SU-DHL-6 (cell line): ENCODE measurements around the gene TEX38.

Experiments used
- H2AFZ ChIP-seq: fragments of 200-600 bp; sonication (generic); 2 replicates; pipeline ENCODE4 v1.6.1; 2014; ENCODE audit warnings: low read depth, mild to moderate bottlenecking, moderate library complexity, mixed read lengths, antibody characterized with exemption, low read length; ENCODE audit not compliant: severe bottlenecking
- H3F3A ChIP-seq: fragments of 200-600 bp; shearing (Covaris generic); 2 replicates; pipeline ENCODE4 v1.6.0; 2016; ENCODE audit warnings: antibody characterized with exemption, mild to moderate bottlenecking; ENCODE audit not compliant: insufficient read depth
- H3K27ac ChIP-seq: fragments of 200-600 bp; sonication (generic); 2 replicates; pipeline ENCODE4 v1.5.1; 2016; ENCODE audit warnings: low read depth, mild to moderate bottlenecking, low read length, moderate library complexity, mixed read lengths
- H3K27me3 ChIP-seq: fragments of 200-600 bp; sonication (generic), shearing (Covaris generic); 2 replicates; pipeline ENCODE4 v1.6.0; 2014; ENCODE audit warnings: mild to moderate bottlenecking, low read length
- H3K36me3 ChIP-seq: fragments of 200-600 bp; sonication (generic); 2 replicates; pipeline ENCODE4 v1.6.1; 2014; ENCODE audit warnings: mild to moderate bottlenecking, low read length, mixed read lengths
- H3K4me2 ChIP-seq: fragments of 300-600, 200-600 bp; shearing (Covaris generic), sonication (generic); 2 replicates; pipeline ENCODE4 v1.6.0; 2014; ENCODE audit warnings: low read length, low read depth, mild to moderate bottlenecking; ENCODE audit not compliant: poor library complexity, severe bottlenecking
- H3K4me3 ChIP-seq: fragments of 200-600 bp; sonication (generic); 2 replicates; pipeline ENCODE4 v1.5.1; 2014; ENCODE audit warnings: antibody characterized with exemption, low read length, mild to moderate bottlenecking, mixed read lengths; ENCODE audit not compliant: insufficient read depth, poor library complexity, severe bottlenecking
- H3K79me2 ChIP-seq: fragments of 200-600 bp; sonication (generic); 2 replicates; pipeline ENCODE4 v1.6.1; 2014; ENCODE audit warnings: mild to moderate bottlenecking, low read length, moderate library complexity; ENCODE audit not compliant: insufficient read depth
- H3K9ac ChIP-seq: fragments of 200-600 bp; sonication (generic); 2 replicates; pipeline ENCODE4 v1.7.0; 2014; ENCODE audit warnings: mild to moderate bottlenecking, low read length
- H3K9me2 ChIP-seq: fragments of 200-600 bp; sonication (generic); replicated peaks from 2 replicates; pipeline ENCODE4 v1.6.1; 2014; ENCODE audit warnings: low read length; ENCODE audit not compliant: insufficient read depth
- H3K9me3 ChIP-seq: fragments of 200-600 bp; sonication (generic); 2 replicates; pipeline ENCODE4 v1.6.1; 2014; ENCODE audit warnings: low read length, mixed read lengths; ENCODE audit not compliant: insufficient read depth
- H4K20me1 ChIP-seq: fragments of 200-600 bp; sonication (generic); 2 replicates; pipeline ENCODE4 v1.6.1; 2014; ENCODE audit warnings: low read depth, mild to moderate bottlenecking, antibody characterized with exemption, low read length, moderate library complexity, mixed read lengths
- EZH2phosphoT487 ChIP-seq: fragments of 200-600 bp; sonication (generic), shearing (Covaris generic); conservative IDR thresholded peaks from 2 replicates; pipeline ENCODE4 v1.6.1; 2018; ENCODE audit warnings: mild to moderate bottlenecking, antibody characterized with exemption, low read length, moderate library complexity, mixed read lengths
- TF ChIP-seq, protein P1 (sequence below): fragments of 200-600 bp; sonication (generic); IDR thresholded peaks from one replicate; pipeline ENCODE4 v1.5.1; 2017; ENCODE audit warnings: antibody characterized with exemption, mild to moderate bottlenecking, low read length, moderate library complexity; ENCODE audit not compliant: insufficient read depth, poor library complexity, severe bottlenecking

Gene TEX38

DNA sequence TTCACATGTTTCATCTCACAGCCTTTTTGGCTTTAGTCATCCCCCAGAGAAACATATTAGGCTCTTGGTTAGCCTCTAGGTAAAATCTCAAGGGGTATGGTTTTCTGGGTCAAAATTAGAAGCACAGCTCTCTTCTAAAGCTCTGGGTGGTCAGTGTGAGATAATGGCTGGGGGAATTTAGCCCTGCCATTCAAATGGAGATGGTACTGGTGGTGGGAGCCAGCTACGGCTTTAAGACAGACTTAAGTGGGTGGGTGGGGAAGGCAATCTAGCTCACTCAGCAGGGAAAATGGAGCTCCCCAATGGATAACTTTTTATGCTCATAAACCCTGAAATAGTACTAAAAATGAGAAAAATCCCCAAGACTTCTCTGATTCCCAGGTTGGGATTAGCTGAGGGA is 5.7 kb downstream of the TEX38 start:
- Histone ChIP-seq H4K20me1 (no peaks in the 10 kb centered on the region), H3K79me2 (no peaks in the 10 kb centered on the region), H2AFZ (no peak overlapping the region), H3K27ac (no peak overlapping the region), H3K4me2 (no peak overlapping the region), H3K36me3 (peaks cover 29% of the 10 kb centered on the region), H3F3A (no peaks in the 10 kb centered on the region), H3K9me3 (no peaks in the 10 kb centered on the region), H3K4me3 (no peak overlapping the region), H3K9me2 (no peaks in the 10 kb centered on the region), H3K9ac (no peak overlapping the region), H3K27me3 (no peaks in the 10 kb centered on the region)
- TF ChIP-seq EZH2phosphoT487, result no peak
- TF ChIP-seq, protein P1, sequence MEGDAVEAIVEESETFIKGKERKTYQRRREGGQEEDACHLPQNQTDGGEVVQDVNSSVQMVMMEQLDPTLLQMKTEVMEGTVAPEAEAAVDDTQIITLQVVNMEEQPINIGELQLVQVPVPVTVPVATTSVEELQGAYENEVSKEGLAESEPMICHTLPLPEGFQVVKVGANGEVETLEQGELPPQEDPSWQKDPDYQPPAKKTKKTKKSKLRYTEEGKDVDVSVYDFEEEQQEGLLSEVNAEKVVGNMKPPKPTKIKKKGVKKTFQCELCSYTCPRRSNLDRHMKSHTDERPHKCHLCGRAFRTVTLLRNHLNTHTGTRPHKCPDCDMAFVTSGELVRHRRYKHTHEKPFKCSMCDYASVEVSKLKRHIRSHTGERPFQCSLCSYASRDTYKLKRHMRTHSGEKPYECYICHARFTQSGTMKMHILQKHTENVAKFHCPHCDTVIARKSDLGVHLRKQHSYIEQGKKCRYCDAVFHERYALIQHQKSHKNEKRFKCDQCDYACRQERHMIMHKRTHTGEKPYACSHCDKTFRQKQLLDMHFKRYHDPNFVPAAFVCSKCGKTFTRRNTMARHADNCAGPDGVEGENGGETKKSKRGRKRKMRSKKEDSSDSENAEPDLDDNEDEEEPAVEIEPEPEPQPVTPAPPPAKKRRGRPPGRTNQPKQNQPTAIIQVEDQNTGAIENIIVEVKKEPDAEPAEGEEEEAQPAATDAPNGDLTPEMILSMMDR, result no peak

GRCh38 chr1:46679789-46680573 is 8.3 kb downstream of the TEX38 start:
- H3K36me3 ChIP-seq, result peaks cover 32% of the 10 kb centered on the region
- no peak overlapping the region for H3K27ac ChIP-seq
- no peaks in the 10 kb centered on the region for H3K27me3 ChIP-seq
- no peak overlapping the region for H2AFZ ChIP-seq
- no peaks in the 10 kb centered on the region for H4K20me1 ChIP-seq
- H3K4me2 ChIP-seq, result no peak overlapping the region
- no peaks in the 10 kb centered on the region for H3F3A ChIP-seq
- H3K4me3 ChIP-seq, result no peak overlapping the region
- no peaks in the 10 kb centered on the region for H3K9me3 ChIP-seq
- H3K9me2 ChIP-seq, result no peaks in the 10 kb centered on the region
- no peaks in the 10 kb centered on the region for H3K79me2 ChIP-seq
- H3K9ac ChIP-seq, result no peak overlapping the region
- no peak for TF ChIP-seq EZH2phosphoT487
- TF ChIP-seq, protein P1, result no peak

DNA sequence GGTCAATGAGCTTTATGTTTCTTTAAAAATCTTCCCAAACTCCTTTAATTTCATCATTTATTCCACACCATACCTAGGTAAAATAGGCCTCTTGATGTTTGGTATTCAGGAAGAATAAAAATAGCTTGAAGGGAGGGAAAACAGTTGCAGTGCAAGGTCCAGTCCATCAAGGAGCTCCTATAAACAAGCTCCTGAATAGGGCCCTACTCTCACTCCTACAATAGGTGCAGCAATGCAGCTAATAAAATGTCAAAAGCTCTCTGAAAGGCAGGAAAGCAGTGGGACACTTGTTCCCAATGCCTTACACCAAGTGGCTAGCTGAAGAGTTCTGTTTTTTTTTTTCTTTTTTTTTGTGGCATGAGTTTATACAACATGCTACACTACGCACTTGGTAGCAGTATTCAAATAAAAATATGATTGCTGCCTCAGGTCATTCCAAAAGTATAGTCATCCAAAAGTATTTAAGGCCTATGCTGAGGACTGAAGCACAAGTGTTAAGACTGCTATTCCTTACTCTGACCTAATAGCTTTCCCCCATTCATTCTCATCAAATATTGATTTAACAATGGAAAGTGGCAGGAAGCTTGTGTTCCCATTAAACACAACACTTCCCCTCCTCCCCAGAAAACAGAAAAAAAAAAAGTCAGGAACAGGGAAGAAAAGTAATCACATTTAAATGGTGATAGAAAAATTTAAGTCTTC is 9.8 kb downstream of the TEX38 start:
- Histone ChIP-seq H3K9ac (no peak overlapping the region), H4K20me1 (no peaks in the 10 kb centered on the region), H3K27ac (no peak overlapping the region), H3K4me3 (no peak overlapping the region), H3K27me3 (no peaks in the 10 kb centered on the region), H3K36me3 (peaks cover 41% of the 10 kb centered on the region), H3F3A (no peaks in the 10 kb centered on the region), H3K9me2 (no peaks in the 10 kb centered on the region), H3K4me2 (no peak overlapping the region), H2AFZ (no peak overlapping the region), H3K79me2 (no peaks in the 10 kb centered on the region), H3K9me3 (no peaks in the 10 kb centered on the region)
- TF ChIP-seq, protein P1, result no peak
- no peak for TF ChIP-seq EZH2phosphoT487
